PC-3 (cell line): Measurements from ENCODE around the gene CCBE1. TPM values are rescaled to one million over a fixed set of nuclear protein-coding genes. Genes with fewer than 3 reads are reported as not detected.

ENCODE experiments used
- ATAC-seq: fragments of 200-7000 bp; cut with Tn5 transposase; 2 replicates; pipeline ENCODE4 v1.9.1; 2020; ENCODE audit warnings: mild to moderate bottlenecking, moderate library complexity
- BruUV-seq: library from RNA; stranded (reverse); fragments of 400-500 nt; replicated peaks from 2 replicates; lab custom pipeline; 2021; lab: Mats Ljungman, UMichigan
- CTCF ChIA-PET: fragments of 300-600 bp; sonication (Branson Sonifier 250); formaldehyde crosslinking; loops from one replicate; lab custom pipeline; 2022; ENCODE audit warnings: antibody characterized with exemption; lab: Charles Lee
- POLR2A ChIA-PET: fragments of 300-600 bp; sonication (Branson Sonifier 250); formaldehyde crosslinking; loops from one replicate; lab custom pipeline; 2022; ENCODE audit warnings: antibody characterized with exemption; ENCODE audit not compliant: unreplicated experiment; lab: Charles Lee
- DNase-seq: peaks from one replicate; pipeline ENCODE4 v3.0.0-alpha.2; 2015
- H2AFZ ChIP-seq: fragments of 300-600 bp; sonication (generic); 2 replicates; pipeline ENCODE4 v1.6.0; 2016; ENCODE audit warnings: antibody characterized with exemption, low read length
- H3F3A ChIP-seq: fragments of 300-600 bp; sonication (generic); one replicate; pipeline ENCODE4 v1.6.0; 2017; ENCODE audit warnings: antibody characterized with exemption, low read length, control low read depth, mild to moderate bottlenecking; ENCODE audit not compliant: unreplicated experiment
- H3K27ac ChIP-seq: fragments of 300-600 bp; sonication (generic); 2 replicates; pipeline ENCODE4 v1.5.1; 2016; ENCODE audit warnings: mild to moderate bottlenecking, low read length
- H3K27me3 ChIP-seq: fragments of 300-600 bp; sonication (generic); 2 replicates; pipeline ENCODE4 v1.6.1; 2016; ENCODE audit warnings: low read length, mixed read lengths
- H3K36me3 ChIP-seq: fragments of 300-600 bp; sonication (generic); 2 replicates; pipeline ENCODE4 v1.6.1; 2016; ENCODE audit warnings: low read depth, mixed run types, low read length, mixed read lengths
- H3K4me1 ChIP-seq: fragments of 300-600 bp; sonication (generic); 2 replicates; pipeline ENCODE4 v1.5.1; 2016; ENCODE audit warnings: low read length; ENCODE audit not compliant: insufficient read depth
- H3K4me2 ChIP-seq: fragments of 300-600 bp; sonication (generic); 2 replicates; pipeline ENCODE4 v1.6.0; 2016; ENCODE audit warnings: low read length
- H3K4me3 ChIP-seq: fragments of 300-600 bp; sonication (generic); 2 replicates; pipeline ENCODE4 v1.5.1; 2016; ENCODE audit warnings: mild to moderate bottlenecking, low read length, mixed read lengths
- H3K79me2 ChIP-seq: fragments of 300-600 bp; sonication (generic); 2 replicates; pipeline ENCODE4 v1.6.1; 2017; ENCODE audit warnings: low read length, mixed read lengths
- H3K9ac ChIP-seq: fragments of 300-600 bp; sonication (generic); 2 replicates; pipeline ENCODE4 v1.6.0; 2016; ENCODE audit warnings: mild to moderate bottlenecking, low read length
- H3K9me2 ChIP-seq: fragments of 300-600 bp; sonication (generic); replicated peaks from 2 replicates; pipeline ENCODE4 v1.6.1; 2016; ENCODE audit warnings: mixed run types, low read length, mixed read lengths
- H3K9me3 ChIP-seq: fragments of 300-600 bp; sonication (generic); 2 replicates; pipeline ENCODE4 v1.6.1; 2016; ENCODE audit warnings: low read length, mixed read lengths
- H4K20me1 ChIP-seq: fragments of 300-600 bp; sonication (generic); 2 replicates; pipeline ENCODE4 v1.6.1; 2016; ENCODE audit warnings: low read length, mixed read lengths
- EZH2 ChIP-seq: fragments of 300-600 bp; sonication (generic); IDR thresholded peaks from one replicate; pipeline ENCODE4 v1.6.1; 2017; ENCODE audit warnings: antibody characterized with exemption, mild to moderate bottlenecking, low read length; ENCODE audit not compliant: unreplicated experiment
- EZH2phosphoT487 ChIP-seq: fragments of 300-600 bp; sonication (generic); IDR thresholded peaks from 2 replicates; pipeline ENCODE4 v1.6.1; 2018; ENCODE audit warnings: mild to moderate bottlenecking, antibody characterized with exemption, low read length, borderline replicate concordance
- intact Hi-C: fragments of 100-400 bp; cut with micrococcal nuclease; formaldehyde crosslinking; loops from 2 replicates; pipeline ENCODE4 v1.9.0; 2023
- total RNA-seq: library from RNA; depleted of rRNA; stranded (reverse); fragments of >200 nt; gene quantifications from 2 replicates; pipeline ENCODE4 v1.2.3, GENCODE V29; 2014
- TF ChIP-seq, protein P1 (sequence below): fragments of 300-600 bp; sonication (generic); conservative IDR thresholded peaks from 2 replicates; pipeline ENCODE4 v1.5.1; 2017; ENCODE audit warnings: antibody characterized with exemption, low read depth, mild to moderate bottlenecking, low read length

The CCBE1 gene
- total RNA-seq, 1 experiment from 2014 or later = 13.9 TPM

DNA sequence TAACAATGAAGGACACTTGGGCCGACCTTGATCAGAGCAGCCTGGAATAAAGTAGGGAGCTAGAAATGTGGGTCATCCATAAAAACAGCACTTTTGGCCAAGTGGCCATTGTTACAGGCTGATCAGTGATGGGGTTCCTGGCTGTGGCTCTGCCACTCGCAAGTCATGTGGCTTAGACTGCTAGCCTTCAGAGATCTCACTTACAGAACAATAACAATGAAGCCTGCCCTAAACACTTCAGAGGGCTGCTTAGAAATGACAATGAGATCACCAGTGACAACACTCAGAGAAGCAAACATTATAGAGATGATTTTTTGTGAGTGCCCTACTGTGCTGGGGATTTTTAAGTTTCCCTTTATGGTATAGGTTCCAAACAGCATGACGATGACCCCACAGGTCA, 230.2 kb downstream of the CCBE1 start:
- H3K9me2 ChIP-seq = no peaks in the 10 kb centered on the region
- DNase-seq (no peak), ATAC-seq (no peak)
- H3K79me2 ChIP-seq = no peaks in the 10 kb centered on the region
- no peaks in the 10 kb centered on the region for H3K4me1 ChIP-seq
- H3K9ac ChIP-seq = no peak overlapping the region
- ChIA-PET POLR2A (no interaction called here), CTCF (no interaction called here)
- H2AFZ ChIP-seq = no peak overlapping the region
- no peaks in the 10 kb centered on the region for H4K20me1 ChIP-seq
- H3K27ac ChIP-seq = no peak overlapping the region
- H3K36me3 ChIP-seq = no peaks in the 10 kb centered on the region
- no peak overlapping the region for H3K4me3 ChIP-seq
- no peaks in the 10 kb centered on the region for H3K27me3 ChIP-seq
- intact Hi-C loops = no loop called here
- no peak for TF ChIP-seq EZH2phosphoT487
- TF ChIP-seq, protein P1, sequence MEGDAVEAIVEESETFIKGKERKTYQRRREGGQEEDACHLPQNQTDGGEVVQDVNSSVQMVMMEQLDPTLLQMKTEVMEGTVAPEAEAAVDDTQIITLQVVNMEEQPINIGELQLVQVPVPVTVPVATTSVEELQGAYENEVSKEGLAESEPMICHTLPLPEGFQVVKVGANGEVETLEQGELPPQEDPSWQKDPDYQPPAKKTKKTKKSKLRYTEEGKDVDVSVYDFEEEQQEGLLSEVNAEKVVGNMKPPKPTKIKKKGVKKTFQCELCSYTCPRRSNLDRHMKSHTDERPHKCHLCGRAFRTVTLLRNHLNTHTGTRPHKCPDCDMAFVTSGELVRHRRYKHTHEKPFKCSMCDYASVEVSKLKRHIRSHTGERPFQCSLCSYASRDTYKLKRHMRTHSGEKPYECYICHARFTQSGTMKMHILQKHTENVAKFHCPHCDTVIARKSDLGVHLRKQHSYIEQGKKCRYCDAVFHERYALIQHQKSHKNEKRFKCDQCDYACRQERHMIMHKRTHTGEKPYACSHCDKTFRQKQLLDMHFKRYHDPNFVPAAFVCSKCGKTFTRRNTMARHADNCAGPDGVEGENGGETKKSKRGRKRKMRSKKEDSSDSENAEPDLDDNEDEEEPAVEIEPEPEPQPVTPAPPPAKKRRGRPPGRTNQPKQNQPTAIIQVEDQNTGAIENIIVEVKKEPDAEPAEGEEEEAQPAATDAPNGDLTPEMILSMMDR = no peak
- TF ChIP-seq EZH2 = no peak
- H3K9me3 ChIP-seq = no peaks in the 10 kb centered on the region
- no peaks in the 10 kb centered on the region for H3F3A ChIP-seq
- no TSS peak for BruUV-seq
- no peak overlapping the region for H3K4me2 ChIP-seq

DNA sequence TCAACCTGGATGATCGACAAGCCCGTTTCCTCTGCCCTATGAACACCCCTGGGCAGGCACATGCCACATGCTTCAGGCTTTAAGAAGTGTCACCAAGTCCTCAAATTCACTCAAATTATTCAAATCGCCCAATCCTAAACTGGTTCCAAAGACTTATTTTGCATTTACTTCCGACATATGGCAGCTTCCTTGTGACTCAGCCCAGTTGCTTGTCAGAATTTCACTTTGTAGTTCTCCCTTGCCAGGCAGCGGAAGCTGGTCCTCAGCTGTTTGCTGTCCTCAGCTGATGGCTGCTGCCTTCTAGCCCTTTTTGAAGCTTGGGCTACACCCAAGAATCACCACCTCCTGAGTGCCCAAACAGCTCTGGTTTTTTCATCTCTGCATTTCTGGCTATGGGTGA, 232.7 kb downstream of the CCBE1 start:
- intact Hi-C loops = no loop called here
- no peaks in the 10 kb centered on the region for H3K9me2 ChIP-seq
- no peak overlapping the region for H3K9ac ChIP-seq
- ATAC-seq = no peak
- POLR2A ChIA-PET = no interaction called here
- no peak overlapping the region for H3K4me3 ChIP-seq
- H3K27me3 ChIP-seq = no peaks in the 10 kb centered on the region
- no peak overlapping the region for H2AFZ ChIP-seq
- CTCF ChIA-PET = interaction anchor here (1.0 kb wide), 1 partner anchor 167 kb away, joined by 3 read pairs; no protein-coding TSS in a partner anchor
- no TSS peak for BruUV-seq
- no peaks in the 10 kb centered on the region for H4K20me1 ChIP-seq
- TF ChIP-seq EZH2phosphoT487 (no peak), EZH2 (no peak)
- DNase-seq = no peak
- no peaks in the 10 kb centered on the region for H3K79me2 ChIP-seq
- H3K27ac ChIP-seq = no peak overlapping the region
- no peaks in the 10 kb centered on the region for H3K9me3 ChIP-seq
- H3K4me2 ChIP-seq = no peak overlapping the region
- no peaks in the 10 kb centered on the region for H3F3A ChIP-seq
- no peaks in the 10 kb centered on the region for H3K36me3 ChIP-seq
- no peaks in the 10 kb centered on the region for H3K4me1 ChIP-seq

DNA sequence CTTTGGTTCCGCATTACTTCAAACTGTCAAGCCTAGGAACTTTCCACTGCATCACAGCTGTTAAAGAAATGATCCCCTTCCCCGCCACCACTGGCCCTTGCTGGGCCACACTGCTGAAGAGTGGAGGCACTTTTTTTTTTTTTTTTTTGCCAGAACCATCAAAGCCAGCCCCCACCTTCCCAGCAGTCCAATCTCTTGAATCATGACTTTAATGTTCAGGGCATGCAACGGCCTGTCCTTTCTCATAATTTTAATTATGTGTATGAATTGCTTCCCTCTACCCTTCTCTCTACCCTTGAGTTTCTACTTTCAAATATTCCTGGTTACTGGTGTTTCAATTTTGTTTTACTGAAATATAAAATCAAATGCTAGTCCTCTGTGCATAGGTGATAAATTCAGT, 236.1 kb downstream of the CCBE1 start:
- Histone ChIP-seq H2AFZ (no peak overlapping the region), H3K79me2 (no peaks in the 10 kb centered on the region), H3K4me3 (no peak overlapping the region), H3F3A (no peaks in the 10 kb centered on the region), H3K9ac (no peak overlapping the region), H3K36me3 (no peaks in the 10 kb centered on the region), H3K27me3 (no peaks in the 10 kb centered on the region), H3K4me1 (no peaks in the 10 kb centered on the region), H3K9me2 (no peaks in the 10 kb centered on the region), H3K27ac (no peak overlapping the region), H3K4me2 (no peak overlapping the region), H4K20me1 (no peaks in the 10 kb centered on the region), H3K9me3 (no peaks in the 10 kb centered on the region)
- intact Hi-C loops = no loop called here
- ATAC-seq (no peak), DNase-seq (no peak)
- no peak for TF ChIP-seq EZH2
- no peak for TF ChIP-seq EZH2phosphoT487
- TF ChIP-seq, protein P1 = no peak
- CTCF ChIA-PET = interaction anchor here (3.1 kb wide), 1 partner anchor 362 kb away, joined by 28 read pairs; no protein-coding TSS in a partner anchor
- POLR2A ChIA-PET = no interaction called here
- no TSS peak for BruUV-seq
